ENCODE measurements around the gene DBNL. TPM values are rescaled to one million over a fixed set of nuclear protein-coding genes. Genes with fewer than 3 reads are reported as not detected.

Gene DBNL
- total and polyA plus RNA-seq, 2 of the 13 experiments (the other 11 are each of a cell fraction or from before 2014, with no cell fraction given) = 20.8 to 35.1 TPM

- FAIRE-seq (no peak), ATAC-seq (no peak), DNase-seq (ENCODE audit: low spot score) (no peak)
- H3K4me2 ChIP-seq (ENCODE audit: low read depth, low read length) = no peak overlapping the region
- intact Hi-C loops (cut with micrococcal nuclease; ENCODE audit: unreplicated experiment) (no loop called here), in situ Hi-C loops (cut with HindIII; ENCODE audit: extremely low pct_ligation_motif_present, low pct_unique_long_range_greater_than_20kb) (no loop called here)
- H4K20me1 ChIP-seq (ENCODE audit: insufficient read depth, low read length) = no peaks in the 10 kb centered on the region
- no peaks in the 10 kb centered on the region for H3K9me3 ChIP-seq (ENCODE audit: low read length)
- no peak overlapping the region for H2AFZ ChIP-seq (ENCODE audit: low read length)
- BruUV-seq (replicated peaks) = no TSS peak
- POLR2A ChIA-PET = no interaction called here
- no peak overlapping the region for H3K9ac ChIP-seq (ENCODE audit: insufficient read depth, low read depth, low read length)
- no peaks in the 10 kb centered on the region for H3K36me3 ChIP-seq (replicated peaks in 1 of 2; ENCODE audit: control insufficient read depth in 1 of 2, insufficient read depth in 2 of 2, low read length in 2 of 2)
- TF ChIP-seq, protein P1, sequence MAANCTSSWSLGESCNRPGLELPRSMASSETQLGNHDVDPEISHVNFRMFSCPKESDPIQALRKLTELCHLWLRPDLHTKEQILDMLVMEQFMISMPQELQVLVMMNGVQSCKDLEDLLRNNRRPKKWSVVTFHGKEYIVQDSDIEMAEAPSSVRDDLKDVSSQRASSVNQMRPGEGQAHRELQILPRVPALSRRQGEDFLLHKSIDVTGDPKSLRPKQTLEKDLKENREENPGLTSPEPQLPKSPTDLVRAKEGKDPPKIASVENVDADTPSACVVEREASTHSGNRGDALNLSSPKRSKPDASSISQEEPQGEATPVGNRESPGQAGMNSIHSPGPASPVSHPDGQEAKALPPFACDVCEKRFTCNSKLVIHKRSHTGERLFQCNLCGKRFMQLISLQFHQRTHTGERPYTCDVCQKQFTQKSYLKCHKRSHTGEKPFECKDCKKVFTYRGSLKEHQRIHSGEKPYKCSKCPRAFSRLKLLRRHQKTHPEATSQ (CRISPR knock-in tag; IDR thresholded peaks at IDR 0.05; ENCODE audit: borderline replicate concordance) = no peak
- no peak for TF ChIP-seq SUZ12 (IDR thresholded peaks at IDR 0.05; ENCODE audit: low read depth, low read length)
- TF ChIP-seq SIN3B (IDR thresholded peaks at IDR 0.05; ENCODE audit: low read length) = no peak
- TF ChIP-seq IRX3 (CRISPR knock-in tag; IDR thresholded peaks at IDR 0.05; ENCODE audit: borderline replicate concordance, low read depth) = no peak
- no peak for TF ChIP-seq TMF1 (CRISPR knock-in tag; IDR thresholded peaks at IDR 0.05; ENCODE audit: low read depth)
- TF ChIP-seq ZNF879 (CRISPR knock-in tag; IDR thresholded peaks at IDR 0.05) = no peak
- no peak for TF ChIP-seq KDM2A (CRISPR knock-in tag; IDR thresholded peaks at IDR 0.05; ENCODE audit: borderline replicate concordance, low read depth)
- TF ChIP-seq MAF1 (CRISPR knock-in tag; IDR thresholded peaks at IDR 0.05; ENCODE audit: borderline replicate concordance) = no peak
- TF ChIP-seq MNT (IDR thresholded peaks at IDR 0.05) = no peak
- H3K79me2 ChIP-seq (ENCODE audit: insufficient read depth, low read length) = no peaks in the 10 kb centered on the region
- peaks cover 10 to 38% of the 10 kb centered on the region in 2 experiments; a peak in 4 of 5 replicates for H3K27me3 ChIP-seq (ENCODE audit: control insufficient read depth in 1 of 2, insufficient read depth in 2 of 2, low read length in 2 of 2)
- 17% methylated on average over 18 of the region's 21 CpGs for WGBS (ENCODE audit: low lambda C conversion rate)
- CTCF ChIA-PET (ENCODE audit: low intra/inter-chr PET ratio, low total read pairs) = no interaction called here
- peaks cover 1% of the 10 kb centered on the region; the same call in 1 of the 2 replicates for H3K4me1 ChIP-seq (ENCODE audit: insufficient read depth, low read length)
- no peak overlapping the region for H3K4me3 ChIP-seq (replicated peaks in 1 of 3; ENCODE audit: insufficient read depth in 1 of 3, low read depth in 2 of 3, low read length in 3 of 3)
- H3K27ac ChIP-seq (ENCODE audit: extremely low read length, insufficient read depth, low read length) = no peak overlapping the region
These were observed 63.7 kb downstream of the DBNL start for GRCh38 chr7:44107961-44108767.
